Activated T-helper 9 cell treated with anti-CD3 and anti-CD28 coated beads, Interleukin-2, amount 50 U/mL, for 16 hours (primary cell): ENCODE measurements around the gene PLEKHA7.
A peak's percentile ranks its signal among the peaks of the same experiment; 100 is the strongest.

Experiments
- DNase-seq: peaks from one replicate; pipeline ENCODE4 v3.0.0-alpha.2; 2020; ENCODE audit warnings: low read depth

Gene PLEKHA7

GRCh38 chr11:16805938-16806337 lies 208.3 kb downstream of the PLEKHA7 start:
- no peak for DNase-seq

GRCh38 chr11:16804104-16804947 lies 209.9 kb downstream of the PLEKHA7 start:
- no peak for DNase-seq

- DNase-seq = no peak
Measured at GRCh38 chr11:16801288-16801980, 212.8 kb downstream of the PLEKHA7 start.

- DNase-seq = no peak
Measured at GRCh38 chr11:16800382-16800781, 213.8 kb downstream of the PLEKHA7 start.

- DNase-seq = no peak
Measured at GRCh38 chr11:16799890-16800289, 214.3 kb downstream of the PLEKHA7 start.

GRCh38 chr11:16799221-16799620 lies 215.0 kb downstream of the PLEKHA7 start:
- no peak for DNase-seq

- no peak for DNase-seq
Measured at GRCh38 chr11:16797776-16798175, 216.4 kb downstream of the PLEKHA7 start.

- no peak for DNase-seq
Measured at GRCh38 chr11:16796311-16796710, 217.9 kb downstream of the PLEKHA7 start.

GRCh38 chr11:16795146-16795545 lies 219.1 kb downstream of the PLEKHA7 start:
- DNase-seq = no peak

GRCh38 chr11:16794047-16794818 lies 220.0 kb downstream of the PLEKHA7 start:
- DNase-seq = no peak

- no peak for DNase-seq
Measured at GRCh38 chr11:16793511-16793910, 220.7 kb downstream of the PLEKHA7 start.

GRCh38 chr11:16793009-16793408 lies 221.2 kb downstream of the PLEKHA7 start:
- DNase-seq = no peak

- DNase-seq = no peak
Measured at GRCh38 chr11:16792426-16792825, 221.8 kb downstream of the PLEKHA7 start.

- DNase-seq = no peak
Measured at GRCh38 chr11:16791191-16791961, 222.8 kb downstream of the PLEKHA7 start.

GRCh38 chr11:16790486-16791190 lies 223.6 kb downstream of the PLEKHA7 start:
- no peak for DNase-seq

GRCh38 chr11:16789560-16790485 lies 224.4 kb downstream of the PLEKHA7 start:
- DNase-seq = no peak

GRCh38 chr11:16789063-16789420 lies 225.2 kb downstream of the PLEKHA7 start:
- DNase-seq = no peak

- DNase-seq = peak; percentile 43
Measured at GRCh38 chr11:16788141-16789062, 225.8 kb downstream of the PLEKHA7 start.
